GM19452 (cell line): ENCODE measurements around the gene ACSS1.

ENCODE experiments used
- ATAC-seq: cut with Tn5 transposase; IDR thresholded peaks from one replicate; pipeline ENCODE4 v1.9.1; 2021; ENCODE audit not compliant: unreplicated experiment

Gene ACSS1

GRCh38 chr20:25059866-25060465 lies 2.0 kb upstream of the ACSS1 start:
- ATAC-seq = no peak

DNA sequence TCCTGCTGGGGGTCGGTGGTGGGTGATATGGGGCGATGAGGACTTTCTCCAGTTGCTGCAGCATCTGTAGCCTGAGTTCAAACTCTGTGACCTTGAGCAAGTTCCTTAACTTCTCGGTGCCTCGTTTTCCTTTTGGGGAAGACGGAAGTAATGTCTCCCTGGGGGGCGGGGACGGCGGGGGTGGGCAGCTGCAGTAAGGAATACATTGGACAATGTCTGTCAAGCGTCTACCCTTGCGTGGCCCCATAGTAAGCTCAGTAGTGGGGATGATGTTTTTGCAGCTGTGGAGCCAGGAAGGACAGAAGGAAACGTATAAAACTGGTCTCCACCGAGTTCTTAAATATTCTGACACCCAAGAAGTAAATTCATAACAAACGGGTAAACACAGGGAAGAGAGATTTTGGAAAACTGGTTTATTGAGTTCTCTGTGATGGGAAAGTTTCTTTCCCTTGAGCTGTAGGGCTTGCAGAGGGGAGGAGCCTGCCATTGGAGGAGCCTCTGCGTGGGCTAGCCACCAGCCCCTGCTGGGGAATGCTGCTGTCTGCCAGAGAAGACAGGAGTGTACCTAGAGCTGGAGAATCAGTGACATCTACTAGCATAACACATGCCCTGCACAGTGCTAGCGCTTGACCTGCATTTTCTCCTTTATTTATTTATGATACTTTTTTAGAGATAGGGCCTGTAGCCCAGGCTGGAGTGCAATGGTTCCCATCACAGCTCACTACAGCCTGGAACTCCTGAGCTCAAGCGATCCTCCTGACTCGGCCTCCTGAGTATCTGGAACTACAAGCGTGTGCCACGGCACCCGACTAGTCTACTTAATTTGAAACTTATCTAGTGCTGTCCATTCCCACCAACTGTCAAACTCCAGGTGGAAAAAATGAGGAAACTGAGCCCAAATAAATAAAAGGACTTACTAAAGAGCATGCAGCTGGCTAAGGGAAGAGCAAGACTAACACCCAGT lies 1.2 kb upstream of the ACSS1 start:
- ATAC-seq = no peak

DNA sequence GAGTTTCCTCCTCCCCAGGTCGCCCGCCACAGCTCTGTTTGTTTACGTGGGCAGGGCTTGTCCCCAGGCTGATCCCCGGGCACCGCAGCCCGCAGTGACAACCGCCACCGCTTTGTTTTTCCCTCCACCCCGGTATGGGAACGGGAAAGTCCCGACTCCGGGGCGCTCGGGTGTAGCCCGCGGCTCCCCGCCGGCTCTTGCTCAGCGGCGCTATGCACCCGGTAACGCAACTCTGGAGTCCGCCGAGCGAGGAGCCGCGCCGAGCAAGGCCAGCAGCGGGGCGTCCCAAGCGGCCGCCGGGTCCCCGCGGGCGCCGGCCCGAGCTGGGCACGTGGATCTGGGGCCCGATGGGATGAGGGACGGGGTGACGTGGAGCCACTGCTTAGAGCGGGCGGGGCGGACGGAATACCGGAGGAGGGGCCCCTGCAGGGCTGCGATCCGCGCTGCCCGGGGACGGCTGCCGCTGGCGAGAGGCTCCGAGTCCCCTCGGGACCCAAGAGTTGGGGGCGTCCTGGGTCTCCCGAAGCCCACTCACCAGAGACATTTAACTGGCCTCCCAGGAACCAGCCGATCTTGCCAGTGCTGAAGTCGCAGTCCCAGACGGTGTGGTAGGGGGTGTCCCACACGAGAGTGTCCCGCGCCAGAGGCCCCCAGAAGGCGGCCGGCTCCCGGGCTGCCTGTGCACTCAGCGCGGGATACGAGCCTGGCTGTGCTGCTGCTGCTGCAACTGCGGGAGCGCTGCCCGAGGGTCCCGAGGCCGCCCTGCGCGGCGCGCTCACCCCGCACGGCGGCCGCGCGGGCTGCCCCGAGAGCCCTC lies 497 bp downstream of the ACSS1 start:
- peak; percentile 33 for ATAC-seq

DNA sequence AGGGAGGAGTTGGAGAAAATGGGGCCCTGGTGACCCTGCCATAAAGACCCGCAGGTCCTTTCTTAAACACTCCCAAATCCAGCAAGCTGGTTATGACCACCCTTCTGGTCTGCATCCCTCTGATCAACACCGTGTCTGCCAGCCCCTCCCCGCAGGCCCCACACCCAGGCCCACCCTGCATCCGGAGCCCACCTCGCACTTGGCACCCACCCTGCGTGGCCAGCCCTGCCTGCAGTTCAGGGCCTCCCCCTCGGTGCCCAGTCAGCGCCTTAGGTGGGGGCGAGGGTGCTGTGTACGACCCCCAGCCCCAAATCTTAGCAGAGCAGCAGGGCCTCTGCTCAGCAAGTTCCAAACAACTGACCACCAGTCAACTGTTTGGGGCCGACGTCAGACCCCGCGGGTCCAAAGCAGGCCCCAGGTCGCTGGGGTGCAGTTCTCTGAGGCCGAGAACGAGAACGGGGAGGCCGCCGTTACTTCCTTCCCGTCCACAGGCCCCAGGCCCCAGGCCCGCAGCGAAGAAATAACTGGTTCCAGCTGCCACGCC lies 1.2 kb downstream of the ACSS1 start:
- peak; percentile 29 for ATAC-seq

DNA sequence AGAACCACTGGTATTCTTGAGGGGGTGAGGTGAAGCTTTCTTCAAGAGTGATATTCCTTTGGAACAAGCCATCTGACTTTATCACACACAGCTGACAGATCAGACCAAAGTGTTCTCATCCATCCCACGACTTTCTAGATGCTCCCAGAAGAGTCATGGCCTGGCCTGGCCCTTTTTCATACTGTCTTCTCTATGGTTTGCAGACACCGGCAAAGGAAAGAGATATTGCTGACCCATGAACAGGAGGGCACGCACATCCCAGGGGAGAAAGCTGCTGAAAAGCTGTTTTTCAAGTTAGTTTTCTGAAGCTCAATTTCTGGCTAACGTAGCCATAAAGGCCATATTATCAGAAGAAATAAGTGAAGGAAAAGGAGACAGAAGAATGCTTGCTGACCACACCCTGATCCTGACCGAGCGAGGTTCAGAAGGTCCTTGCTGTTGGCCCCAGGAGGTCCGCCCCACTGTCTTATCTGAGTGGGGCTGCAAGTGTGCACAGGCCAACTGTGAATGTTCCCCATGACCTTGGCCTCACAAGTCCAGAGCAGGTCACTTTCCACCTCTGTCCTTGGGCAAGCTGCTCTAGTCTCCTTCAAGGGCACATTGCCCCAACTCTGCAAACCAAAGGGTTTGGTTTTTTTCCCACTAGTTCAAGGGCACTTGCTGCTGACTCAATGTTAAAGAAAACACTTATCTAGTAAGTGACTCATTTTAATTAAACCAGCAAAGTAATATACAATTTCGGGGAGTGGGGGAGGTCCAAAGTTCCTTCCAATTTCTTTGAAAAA lies 2.0 kb downstream of the ACSS1 start:
- ATAC-seq = no peak

DNA sequence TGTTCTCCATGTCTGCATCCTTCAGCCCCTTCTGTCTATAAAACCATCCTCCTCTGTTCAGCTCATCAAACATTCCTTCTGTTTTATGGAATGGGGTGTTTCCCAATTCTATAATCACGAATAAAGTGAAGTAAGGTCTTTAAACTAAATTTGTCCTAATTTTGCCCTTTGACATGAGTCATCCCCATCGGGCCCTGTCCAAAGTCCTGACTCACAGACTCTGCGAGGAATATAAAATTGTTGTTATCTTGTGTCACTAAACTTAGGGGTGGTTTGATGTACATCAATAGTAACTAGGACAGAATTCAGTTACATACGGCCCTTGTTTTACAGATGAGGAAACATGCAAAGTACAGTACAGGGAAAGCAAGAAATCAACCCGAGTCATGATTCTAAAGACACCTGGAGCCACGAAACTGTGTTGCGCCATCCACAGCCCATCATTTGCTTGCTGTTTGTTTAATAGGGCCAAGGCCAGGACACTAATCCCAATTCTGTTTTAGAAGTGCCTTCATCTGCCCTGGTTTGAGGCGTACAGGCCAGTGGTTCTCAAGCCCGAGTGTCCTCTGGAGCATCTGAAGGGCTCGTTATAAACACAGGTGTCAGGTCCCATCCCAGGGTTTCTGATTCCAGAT lies 2.8 kb downstream of the ACSS1 start:
- no peak for ATAC-seq

- ATAC-seq = peak; percentile 18
Measured at GRCh38 chr20:25054096-25054820, 3.7 kb downstream of the ACSS1 start.

- no peak for ATAC-seq
Measured at GRCh38 chr20:25053255-25054031, 4.5 kb downstream of the ACSS1 start.

GRCh38 chr20:25052255-25053194 lies 5.4 kb downstream of the ACSS1 start:
- ATAC-seq = no peak

DNA sequence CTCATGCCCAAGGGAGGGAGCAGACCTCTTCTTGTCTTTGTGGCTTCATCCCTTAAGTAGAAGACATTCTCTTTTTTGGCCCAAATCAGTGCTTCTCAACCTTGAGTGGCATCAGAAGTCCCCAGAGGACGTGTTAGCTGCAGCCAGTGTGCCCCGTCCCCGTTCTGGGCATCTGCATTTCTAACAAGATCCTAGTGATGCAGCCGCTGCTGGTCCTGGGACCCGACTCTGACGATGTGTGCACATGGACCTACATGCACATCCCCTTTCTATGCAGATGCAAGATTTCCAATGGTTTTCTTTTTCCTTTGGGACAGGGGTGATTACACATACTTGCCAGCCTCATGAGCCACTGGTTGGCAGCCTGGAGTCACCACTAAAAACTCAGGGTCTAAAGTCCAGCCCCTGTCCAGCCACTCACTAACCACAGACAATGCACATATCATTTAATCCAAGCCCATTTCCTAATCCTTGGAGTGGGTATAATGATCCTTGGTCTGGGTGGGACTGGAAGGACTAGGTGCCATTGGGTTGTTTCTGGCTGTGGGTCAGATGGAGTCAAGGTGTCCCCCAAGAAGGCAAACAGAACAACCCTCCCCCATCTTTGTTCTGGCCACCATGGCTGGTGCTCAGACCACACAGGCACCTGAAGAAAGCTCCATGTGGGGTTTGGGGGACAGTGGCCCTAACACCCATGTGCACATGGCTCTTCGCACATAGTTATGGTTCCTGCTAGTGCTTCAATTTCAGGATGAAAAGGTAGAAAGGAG lies 6.4 kb downstream of the ACSS1 start:
- no peak for ATAC-seq

DNA sequence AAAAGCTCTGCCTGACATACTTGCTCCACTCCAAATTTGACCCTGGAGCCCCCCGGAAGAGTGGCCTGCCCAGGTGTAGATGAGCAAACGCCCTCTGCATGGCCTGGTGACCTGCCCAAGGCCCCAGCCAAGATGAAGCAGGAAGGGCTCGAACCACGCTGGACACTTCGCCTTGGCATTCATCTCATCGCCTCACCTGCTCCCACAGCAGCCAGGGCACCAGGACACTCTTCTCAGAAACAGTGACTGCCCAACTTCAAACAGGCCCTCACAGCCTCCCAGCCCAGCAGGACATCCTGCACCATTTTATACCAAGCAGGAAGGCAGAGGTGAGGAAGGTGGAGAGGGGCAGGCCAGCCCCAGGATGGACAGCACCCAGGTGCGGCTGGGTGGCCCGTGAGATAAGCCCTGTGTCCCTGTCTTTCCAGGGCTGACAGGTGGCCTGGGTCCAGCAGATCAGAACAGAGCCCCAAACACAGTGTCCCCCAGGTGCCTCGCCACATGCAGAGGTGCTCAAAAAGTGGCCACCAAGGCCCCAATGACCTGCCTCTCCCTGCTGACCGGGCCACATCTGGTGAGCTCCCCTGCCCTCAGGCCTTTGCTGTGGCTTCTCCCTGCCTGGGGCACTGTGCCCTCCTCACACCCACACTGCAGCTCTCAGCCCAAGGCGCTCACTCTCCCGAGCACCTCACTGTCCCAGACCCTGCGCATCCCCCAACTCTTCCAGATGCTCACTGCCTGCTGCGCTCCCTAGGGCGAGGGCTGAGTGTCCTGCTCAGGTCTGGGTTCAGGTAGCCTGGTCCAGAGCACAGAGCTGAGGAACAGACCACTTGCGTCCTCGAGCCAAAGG lies 7.2 kb downstream of the ACSS1 start:
- no peak for ATAC-seq

DNA sequence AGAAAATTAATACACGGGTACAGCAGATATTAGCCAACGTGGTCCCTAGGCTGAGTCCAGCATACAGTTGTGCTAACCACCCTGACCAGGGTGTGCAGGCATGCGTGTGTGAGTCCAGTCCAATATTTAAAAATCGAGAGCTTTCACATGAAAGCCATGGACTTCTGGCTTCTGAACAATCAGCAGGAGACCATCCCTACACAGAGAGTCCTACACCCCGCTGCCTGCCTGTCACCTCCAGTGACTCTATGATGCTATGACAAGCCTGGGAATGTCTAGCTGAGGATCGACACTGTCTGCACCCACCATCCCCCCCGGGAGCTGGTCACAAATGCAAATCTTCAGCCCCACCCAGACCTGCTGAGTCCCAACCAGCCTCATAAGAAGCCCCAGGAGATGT lies 7.9 kb downstream of the ACSS1 start:
- no peak for ATAC-seq

DNA sequence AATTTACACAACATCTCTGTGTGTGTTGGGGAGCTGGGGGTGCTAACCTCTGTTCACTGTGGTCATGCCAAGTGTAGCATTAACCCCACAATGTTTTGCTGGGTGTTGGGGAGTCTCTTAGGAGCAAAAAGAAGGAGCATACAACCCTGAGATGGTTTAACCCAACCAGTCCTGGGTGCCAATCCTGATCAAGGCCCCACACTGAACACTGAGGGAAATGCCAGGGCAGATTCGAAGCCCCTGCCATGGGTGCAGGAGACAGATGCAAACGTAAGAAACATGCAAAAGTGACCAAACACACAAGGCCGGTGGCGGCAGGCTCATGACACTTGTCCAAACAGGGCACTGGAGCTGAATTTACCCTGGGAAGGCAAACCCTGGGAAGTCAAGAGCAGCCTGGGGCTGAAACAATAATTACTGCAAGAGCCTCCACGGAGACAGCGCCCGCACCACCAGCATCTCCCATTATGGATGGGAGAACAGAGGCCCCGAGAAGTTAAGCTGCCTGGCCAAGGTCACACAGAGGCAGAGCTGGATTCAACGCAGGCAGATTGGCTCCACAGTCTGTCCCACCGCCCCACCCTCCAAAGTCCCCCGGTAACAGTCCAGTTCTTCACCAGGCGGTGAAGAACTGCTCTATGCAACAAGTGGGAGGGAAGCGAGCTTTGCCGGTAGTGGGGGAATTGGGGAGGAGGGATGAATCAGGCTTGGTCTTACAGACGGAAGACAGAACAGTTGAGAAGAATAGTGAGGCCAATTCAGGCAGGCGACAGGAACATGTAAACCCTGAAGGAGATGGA lies 8.5 kb downstream of the ACSS1 start:
- ATAC-seq = no peak

- ATAC-seq = no peak
Measured at GRCh38 chr20:25048519-25048952, 9.4 kb downstream of the ACSS1 start.

DNA sequence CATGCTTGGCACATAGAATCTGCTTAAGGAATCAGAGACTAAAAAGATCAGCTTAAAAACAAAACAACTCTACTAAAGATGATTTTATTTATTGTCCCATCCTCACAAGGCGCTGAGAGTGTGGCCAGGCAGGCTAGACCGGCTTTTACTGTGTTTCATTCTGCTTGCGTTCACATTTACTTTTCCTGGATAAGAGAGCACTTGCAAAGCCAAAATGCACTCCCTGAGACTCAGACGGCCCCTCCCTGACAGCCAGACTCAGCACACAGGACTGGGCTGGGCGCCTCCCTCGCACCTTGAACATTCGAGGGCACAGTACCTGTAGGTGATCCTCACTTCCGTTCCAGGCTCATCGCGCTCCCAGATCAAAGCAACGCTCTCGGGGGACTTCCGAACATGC lies 10.2 kb downstream of the ACSS1 start:
- ATAC-seq = no peak
